ENCODE data around the gene MGMT.

The MGMT gene

DNA sequence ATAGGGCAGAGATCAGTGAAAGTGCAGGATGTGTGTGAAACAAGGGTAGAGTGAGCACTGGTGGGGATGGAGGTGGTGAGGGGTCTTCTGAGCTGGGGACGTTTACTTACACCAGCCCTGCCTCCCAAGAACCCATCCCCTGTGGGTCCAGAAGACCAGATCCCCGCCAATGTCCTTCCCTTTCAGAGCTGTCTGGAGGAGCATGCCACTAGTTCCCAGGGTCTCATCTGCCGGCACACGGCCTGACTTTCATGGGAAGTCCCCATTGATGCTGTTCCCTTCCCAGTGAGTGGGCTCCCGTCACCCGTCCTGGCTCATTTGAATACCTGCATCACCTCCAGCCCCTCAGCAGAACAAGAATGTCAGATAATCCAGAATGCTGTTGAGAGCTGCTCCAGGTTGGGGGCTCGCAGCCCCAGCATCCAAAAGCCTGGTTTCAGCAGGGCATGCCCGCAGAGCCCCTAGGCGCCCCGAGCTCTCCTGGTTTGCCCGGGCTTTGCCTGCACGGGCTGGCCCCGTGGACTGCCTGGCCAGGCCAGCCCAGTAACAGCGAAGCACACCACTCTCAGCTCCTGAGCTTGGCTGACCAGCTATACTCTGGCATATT is 246.7 kb downstream of the MGMT start:
- Histone ChIP-seq H3K9me3 (ENCODE audit: insufficient read depth, low read length) (no peaks in the 10 kb centered on the region), H3K27me3 (ENCODE audit: insufficient read depth, insufficient read length) (no peaks in the 10 kb centered on the region), H3K4me1 (ENCODE audit: insufficient read depth, insufficient read length) (peaks cover 5% of the 10 kb centered on the region), H3K9ac (ENCODE audit: insufficient read length, low read depth) (no peak overlapping the region), H3K36me3 (ENCODE audit: insufficient read depth, insufficient read length, low read length) (no peaks in the 10 kb centered on the region), H3K4me3 (ENCODE audit: insufficient read length, low read depth) (no peak overlapping the region)
- no peak for TF ChIP-seq YY1 (IDR thresholded peaks at IDR 0.05; ENCODE audit: insufficient read depth, insufficient read length)
- TF ChIP-seq ZNF274 (IDR thresholded peaks at IDR 0.05; ENCODE audit: low read depth, low read length) = no peak
- no peak for TF ChIP-seq SUZ12 (IDR thresholded peaks at IDR 0.05; ENCODE audit: extremely low read depth, insufficient read depth, insufficient read length)
- DNase-seq (ENCODE audit: low read depth, low spot score) = no peak

DNA sequence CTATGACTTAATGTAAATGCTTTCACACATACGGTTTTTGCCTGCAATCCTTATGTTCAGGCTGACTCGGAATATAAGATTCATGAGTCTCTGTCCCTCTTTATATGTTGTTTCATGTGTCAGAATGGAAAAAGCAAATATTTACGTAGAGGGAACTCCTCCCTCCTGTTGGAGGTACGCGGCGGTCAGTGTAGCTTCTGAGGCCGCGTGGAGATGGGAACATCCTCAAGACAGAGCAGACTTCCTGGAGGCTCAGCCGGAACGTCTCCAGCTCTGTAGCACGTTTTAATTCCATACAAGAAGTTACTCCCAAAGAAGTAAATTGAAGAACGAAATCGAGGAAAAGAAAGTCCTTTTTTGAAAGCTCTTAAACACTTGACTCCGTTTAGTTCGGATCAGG is 248.8 kb downstream of the MGMT start:
- Histone ChIP-seq H3K4me1 (ENCODE audit: insufficient read depth, insufficient read length) (no peaks in the 10 kb centered on the region), H3K9me3 (ENCODE audit: insufficient read depth, low read length) (no peaks in the 10 kb centered on the region), H3K9ac (ENCODE audit: insufficient read length, low read depth) (no peak overlapping the region), H3K4me3 (ENCODE audit: insufficient read length, low read depth) (no peak overlapping the region), H3K36me3 (ENCODE audit: insufficient read depth, insufficient read length, low read length) (no peaks in the 10 kb centered on the region), H3K27me3 (ENCODE audit: insufficient read depth, insufficient read length) (no peaks in the 10 kb centered on the region)
- TF ChIP-seq ZNF274 (IDR thresholded peaks at IDR 0.05; ENCODE audit: low read depth, low read length) (no peak), SUZ12 (IDR thresholded peaks at IDR 0.05; ENCODE audit: extremely low read depth, insufficient read depth, insufficient read length) (no peak), YY1 (IDR thresholded peaks at IDR 0.05; ENCODE audit: insufficient read depth, insufficient read length) (no peak)
- DNase-seq (ENCODE audit: low read depth, low spot score) = no peak

DNA sequence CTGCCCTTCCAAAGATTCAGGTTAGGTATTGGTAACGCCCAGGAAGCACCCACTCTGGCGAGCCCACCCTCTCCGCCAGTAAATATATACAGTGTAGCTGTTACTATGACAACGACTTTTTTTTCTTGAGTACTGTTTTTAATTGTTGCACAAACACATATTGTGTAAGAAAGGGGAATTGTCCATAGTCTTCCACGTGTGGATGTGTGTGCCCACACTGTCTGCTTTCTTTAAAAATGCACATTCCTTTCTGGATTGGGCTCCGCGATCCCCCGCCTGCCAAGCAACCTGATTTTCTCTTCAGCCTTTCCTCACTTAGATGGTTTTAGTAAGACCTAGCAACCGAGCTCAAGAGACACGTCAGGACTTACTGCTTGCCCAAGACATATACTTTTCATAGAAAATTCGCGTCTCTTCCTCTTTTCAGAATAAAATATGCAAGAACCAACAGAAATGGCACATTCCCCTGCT is 249.2 kb downstream of the MGMT start:
- no peaks in the 10 kb centered on the region for H3K4me1 ChIP-seq (ENCODE audit: insufficient read depth, insufficient read length)
- no peak overlapping the region for H3K9ac ChIP-seq (ENCODE audit: insufficient read length, low read depth)
- no peak overlapping the region for H3K4me3 ChIP-seq (ENCODE audit: insufficient read length, low read depth)
- H3K27me3 ChIP-seq (ENCODE audit: insufficient read depth, insufficient read length) = no peaks in the 10 kb centered on the region
- TF ChIP-seq ZNF274 (IDR thresholded peaks at IDR 0.05; ENCODE audit: low read depth, low read length) (no peak), YY1 (IDR thresholded peaks at IDR 0.05; ENCODE audit: insufficient read depth, insufficient read length) (no peak), SUZ12 (IDR thresholded peaks at IDR 0.05; ENCODE audit: extremely low read depth, insufficient read depth, insufficient read length) (no peak)
- H3K36me3 ChIP-seq (ENCODE audit: insufficient read depth, insufficient read length, low read length) = no peaks in the 10 kb centered on the region
- DNase-seq (ENCODE audit: low read depth, low spot score) = no peak
- no peaks in the 10 kb centered on the region; the same call in 1 of the 2 replicates for H3K9me3 ChIP-seq (ENCODE audit: insufficient read depth, low read length)

DNA sequence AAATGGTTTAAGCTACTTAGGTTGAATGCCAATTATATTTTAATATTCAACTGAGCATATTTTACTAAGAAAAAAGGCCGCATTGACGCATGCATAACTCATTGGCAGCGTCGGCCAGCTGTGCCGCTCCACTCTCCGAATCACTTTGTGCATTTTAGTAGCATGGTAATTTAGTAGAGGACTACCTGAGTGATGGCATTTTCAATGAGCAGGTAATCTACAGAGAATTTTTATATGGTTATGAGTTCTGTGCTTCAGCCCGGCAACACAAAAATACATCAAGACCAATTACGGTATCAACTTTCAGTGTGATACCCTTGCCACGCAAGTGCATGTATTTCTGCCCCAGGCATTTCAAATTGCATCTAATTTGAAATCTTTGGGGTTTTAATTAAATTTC is 249.8 kb downstream of the MGMT start:
- no peak overlapping the region for H3K9ac ChIP-seq (ENCODE audit: insufficient read length, low read depth)
- H3K36me3 ChIP-seq (ENCODE audit: insufficient read depth, insufficient read length, low read length) = no peaks in the 10 kb centered on the region
- no peaks in the 10 kb centered on the region for H3K27me3 ChIP-seq (ENCODE audit: insufficient read depth, insufficient read length)
- H3K9me3 ChIP-seq (ENCODE audit: insufficient read depth, low read length) = no peaks in the 10 kb centered on the region; the same call in 1 of the 2 replicates
- DNase-seq (ENCODE audit: low read depth, low spot score) = no peak
- no peaks in the 10 kb centered on the region for H3K4me1 ChIP-seq (ENCODE audit: insufficient read depth, insufficient read length)
- TF ChIP-seq YY1 (IDR thresholded peaks at IDR 0.05; ENCODE audit: insufficient read depth, insufficient read length) (no peak), ZNF274 (IDR thresholded peaks at IDR 0.05; ENCODE audit: low read depth, low read length) (no peak), SUZ12 (IDR thresholded peaks at IDR 0.05; ENCODE audit: extremely low read depth, insufficient read depth, insufficient read length) (no peak)
- no peak overlapping the region for H3K4me3 ChIP-seq (ENCODE audit: insufficient read length, low read depth)

DNA sequence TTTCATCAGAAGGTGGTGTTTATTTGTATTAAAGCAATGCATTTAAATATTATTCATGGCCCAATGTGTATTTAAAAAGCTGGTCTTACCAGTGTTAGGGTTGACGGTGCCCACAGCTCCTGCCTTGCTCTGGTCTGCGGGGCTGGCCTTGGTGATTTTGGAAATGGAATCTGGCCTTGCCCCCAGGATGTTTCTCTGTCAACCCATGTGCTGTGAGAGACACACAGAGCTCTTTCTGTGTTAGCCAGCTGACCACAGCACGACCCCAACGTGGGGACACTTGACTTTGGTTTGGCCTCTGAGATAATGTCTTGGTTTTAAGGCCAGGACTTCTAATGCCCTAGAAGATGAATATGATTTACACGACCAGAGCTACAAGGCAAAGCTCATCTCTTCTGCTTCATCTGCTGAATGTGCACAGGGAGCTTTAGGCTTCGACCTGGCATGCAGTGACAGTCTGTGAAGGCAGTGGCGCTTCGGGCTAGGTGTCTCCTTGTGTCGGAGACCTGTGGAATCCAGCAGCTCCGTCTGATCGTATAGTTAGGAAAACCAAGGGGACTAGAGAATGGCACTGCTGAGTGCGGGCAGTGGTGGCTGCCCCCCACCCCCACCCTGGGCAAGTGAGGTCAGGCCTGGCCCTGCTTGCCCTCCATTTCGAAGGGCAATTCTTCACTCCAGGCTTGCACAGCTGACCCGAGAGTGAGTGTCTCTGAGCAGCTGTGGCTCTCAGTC is 250.9 kb downstream of the MGMT start:
- Histone ChIP-seq H3K9ac (ENCODE audit: insufficient read length, low read depth) (no peak overlapping the region), H3K27me3 (ENCODE audit: insufficient read depth, insufficient read length) (no peaks in the 10 kb centered on the region), H3K9me3 (ENCODE audit: insufficient read depth, low read length) (no peaks in the 10 kb centered on the region; the same call in 1 of the 2 replicates), H3K36me3 (ENCODE audit: insufficient read depth, insufficient read length, low read length) (no peaks in the 10 kb centered on the region), H3K4me3 (ENCODE audit: insufficient read length, low read depth) (no peak overlapping the region), H3K4me1 (ENCODE audit: insufficient read depth, insufficient read length) (no peaks in the 10 kb centered on the region)
- DNase-seq (ENCODE audit: low read depth, low spot score) = no peak
- TF ChIP-seq ZNF274 (IDR thresholded peaks at IDR 0.05; ENCODE audit: low read depth, low read length) (no peak), SUZ12 (IDR thresholded peaks at IDR 0.05; ENCODE audit: extremely low read depth, insufficient read depth, insufficient read length) (no peak), YY1 (IDR thresholded peaks at IDR 0.05; ENCODE audit: insufficient read depth, insufficient read length) (no peak)

DNA sequence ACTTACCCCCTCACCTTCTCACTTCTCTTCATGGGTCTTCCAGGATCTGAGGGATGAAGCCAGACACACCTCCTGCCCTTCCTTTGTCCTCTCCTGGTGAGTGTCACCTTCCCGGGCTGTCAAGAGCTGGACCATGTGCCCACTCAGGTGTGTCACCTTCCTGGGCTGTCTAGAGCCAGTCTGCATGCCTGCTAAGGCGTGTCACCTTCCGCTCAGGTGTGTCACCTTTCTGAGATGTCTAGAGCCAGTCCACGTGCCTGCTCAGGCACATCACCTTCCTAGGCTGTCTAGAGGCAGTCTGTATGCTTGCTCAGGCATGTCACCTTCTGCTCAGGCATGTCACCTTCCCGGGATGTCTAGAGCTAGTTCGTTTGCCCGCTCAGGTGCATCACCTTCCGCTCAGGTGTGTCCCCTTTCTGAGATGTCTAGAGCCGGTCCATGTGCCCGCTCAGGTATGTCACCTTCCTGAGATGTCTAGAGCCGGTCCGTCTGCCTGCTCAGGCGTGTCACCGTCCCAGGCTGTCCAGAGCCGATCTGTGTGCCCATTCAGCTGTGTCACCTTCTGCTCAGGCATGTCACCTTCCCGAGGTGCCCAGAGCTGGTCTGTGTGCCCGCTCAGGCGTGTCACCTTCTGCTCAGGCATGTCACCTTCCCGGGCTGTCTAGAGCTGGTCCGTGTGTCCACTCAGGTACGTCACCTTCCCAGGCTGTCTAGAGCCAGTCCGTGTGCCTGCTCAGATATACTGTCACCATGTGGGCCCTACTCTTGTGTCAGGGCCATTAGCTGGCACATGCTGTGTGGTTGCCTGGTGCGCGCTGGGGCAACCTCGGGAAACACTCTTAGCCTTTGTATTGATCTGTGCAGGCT is 251.7 kb downstream of the MGMT start:
- no peak for TF ChIP-seq YY1 (IDR thresholded peaks at IDR 0.05; ENCODE audit: insufficient read depth, insufficient read length)
- TF ChIP-seq SUZ12 (IDR thresholded peaks at IDR 0.05; ENCODE audit: extremely low read depth, insufficient read depth, insufficient read length) = no peak
- TF ChIP-seq ZNF274 (IDR thresholded peaks at IDR 0.05; ENCODE audit: low read depth, low read length) = no peak
- Histone ChIP-seq H3K9me3 (ENCODE audit: insufficient read depth, low read length) (no peaks in the 10 kb centered on the region; the same call in 1 of the 2 replicates), H3K4me1 (ENCODE audit: insufficient read depth, insufficient read length) (no peaks in the 10 kb centered on the region), H3K4me3 (ENCODE audit: insufficient read length, low read depth) (no peak overlapping the region), H3K27me3 (ENCODE audit: insufficient read depth, insufficient read length) (no peaks in the 10 kb centered on the region), H3K36me3 (ENCODE audit: insufficient read depth, insufficient read length, low read length) (no peaks in the 10 kb centered on the region), H3K9ac (ENCODE audit: insufficient read length, low read depth) (no peak overlapping the region)
- DNase-seq (ENCODE audit: low read depth, low spot score) = no peak

DNA sequence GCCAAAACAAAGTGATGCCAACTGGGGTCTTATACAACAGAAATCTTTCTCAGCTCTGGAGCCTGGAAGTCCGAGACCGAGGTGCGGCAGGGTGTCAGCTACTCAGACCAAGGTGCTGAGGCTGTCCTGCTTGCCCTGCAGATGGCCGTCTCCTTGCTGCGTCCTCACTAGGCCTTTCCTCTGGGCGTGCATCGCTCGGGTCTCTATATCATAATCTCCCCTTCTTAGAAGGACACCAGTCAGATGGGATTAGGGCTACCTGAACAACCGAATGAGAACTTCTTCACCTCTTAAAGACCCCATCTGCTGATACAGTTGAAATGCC is 252.3 kb downstream of the MGMT start:
- Histone ChIP-seq H3K4me1 (ENCODE audit: insufficient read depth, insufficient read length) (no peaks in the 10 kb centered on the region), H3K9me3 (ENCODE audit: insufficient read depth, low read length) (no peaks in the 10 kb centered on the region; the same call in 1 of the 2 replicates), H3K4me3 (ENCODE audit: insufficient read length, low read depth) (no peak overlapping the region), H3K36me3 (ENCODE audit: insufficient read depth, insufficient read length, low read length) (no peaks in the 10 kb centered on the region), H3K9ac (ENCODE audit: insufficient read length, low read depth) (no peak overlapping the region), H3K27me3 (ENCODE audit: insufficient read depth, insufficient read length) (no peaks in the 10 kb centered on the region)
- TF ChIP-seq ZNF274 (IDR thresholded peaks at IDR 0.05; ENCODE audit: low read depth, low read length) (no peak), SUZ12 (IDR thresholded peaks at IDR 0.05; ENCODE audit: extremely low read depth, insufficient read depth, insufficient read length) (no peak), YY1 (IDR thresholded peaks at IDR 0.05; ENCODE audit: insufficient read depth, insufficient read length) (no peak)
- no peak for DNase-seq (ENCODE audit: low read depth, low spot score)
